HG02588 (cell line): ENCODE measurements around the gene KCNIP4.

Source experiments
- ATAC-seq: cut with Tn5 transposase; IDR thresholded peaks from one replicate; pipeline ENCODE4 v1.9.1; 2021; ENCODE audit warnings: mild to moderate bottlenecking, moderate library complexity; ENCODE audit not compliant: unreplicated experiment

The KCNIP4 gene

DNA sequence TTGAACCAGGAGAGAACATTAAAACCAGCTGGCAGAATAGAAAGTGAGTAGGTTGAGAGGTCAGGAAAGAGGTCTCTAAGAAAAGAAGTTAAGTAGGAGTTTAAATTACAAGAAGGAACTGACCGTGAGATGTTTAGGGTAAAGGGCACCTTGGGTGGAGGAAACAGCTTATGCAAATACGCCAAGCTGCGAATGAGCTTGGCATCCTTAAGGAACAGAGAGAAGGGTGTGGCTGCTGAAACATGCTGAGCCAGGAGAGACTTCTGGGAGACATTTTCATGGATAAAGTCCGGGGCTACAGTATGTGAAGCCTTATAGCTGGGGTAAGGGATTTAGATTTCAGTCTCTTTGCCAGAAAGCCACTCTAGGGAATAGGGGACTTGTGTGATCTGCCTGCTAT lies 249.1 kb downstream of the KCNIP4 start:
- ATAC-seq, result no peak

DNA sequence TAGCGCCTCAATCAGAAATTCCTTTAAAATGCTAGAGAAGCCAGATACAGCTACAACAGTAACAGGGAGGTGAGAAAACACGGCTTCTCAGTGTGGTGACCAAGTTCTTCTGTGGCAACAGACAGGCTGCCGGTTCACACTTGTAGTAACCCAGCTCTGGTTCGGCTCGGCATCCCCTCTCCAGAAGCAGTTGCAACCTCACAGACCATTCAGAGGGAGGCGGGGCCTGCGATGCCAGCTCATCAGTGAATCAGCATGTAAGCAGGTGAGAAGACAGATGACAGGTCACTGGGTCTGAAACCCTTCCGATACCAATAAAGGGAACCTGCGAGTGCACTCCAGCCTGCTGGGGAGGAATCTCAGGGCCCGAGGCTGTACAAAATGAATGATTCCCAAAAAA lies 251.0 kb downstream of the KCNIP4 start:
- no peak for ATAC-seq

DNA sequence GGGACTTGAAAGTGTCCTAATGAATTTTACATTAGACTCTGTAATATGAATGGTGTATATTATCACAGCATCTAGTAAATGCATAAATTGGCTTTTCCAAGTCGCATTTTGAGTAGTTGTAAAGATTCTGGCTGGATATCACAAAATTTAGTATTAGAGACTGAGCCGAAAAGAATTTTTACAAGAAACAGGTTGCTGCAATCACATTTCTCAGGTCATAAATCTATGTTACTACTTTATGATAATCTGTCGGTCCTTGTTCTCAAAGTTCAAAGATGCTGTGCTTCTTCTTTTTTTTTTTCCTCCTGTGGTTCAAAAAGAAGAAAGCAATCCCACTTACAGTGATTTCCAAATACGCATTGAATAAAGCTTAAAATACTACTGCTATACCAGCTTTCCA lies 253.4 kb downstream of the KCNIP4 start:
- no peak for ATAC-seq

DNA sequence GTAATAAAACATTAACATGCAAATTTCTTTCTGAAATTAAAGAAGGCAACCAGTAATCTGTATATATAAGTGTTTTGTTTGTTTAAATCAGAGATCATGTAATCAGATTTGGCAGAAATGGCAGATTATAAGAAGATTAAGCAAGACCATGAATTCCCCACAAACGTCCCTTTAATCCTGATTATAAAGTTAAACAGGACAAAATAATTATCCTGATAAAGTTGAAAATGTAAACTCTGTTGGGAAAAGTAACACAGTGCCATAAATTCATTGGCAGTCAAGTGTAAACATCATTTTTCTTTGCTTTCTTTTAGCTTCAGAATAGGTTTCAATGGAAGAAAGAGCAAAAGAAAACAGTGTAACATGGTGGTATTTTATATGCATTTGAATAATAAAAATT lies 256.3 kb downstream of the KCNIP4 start:
- no peak for ATAC-seq

DNA sequence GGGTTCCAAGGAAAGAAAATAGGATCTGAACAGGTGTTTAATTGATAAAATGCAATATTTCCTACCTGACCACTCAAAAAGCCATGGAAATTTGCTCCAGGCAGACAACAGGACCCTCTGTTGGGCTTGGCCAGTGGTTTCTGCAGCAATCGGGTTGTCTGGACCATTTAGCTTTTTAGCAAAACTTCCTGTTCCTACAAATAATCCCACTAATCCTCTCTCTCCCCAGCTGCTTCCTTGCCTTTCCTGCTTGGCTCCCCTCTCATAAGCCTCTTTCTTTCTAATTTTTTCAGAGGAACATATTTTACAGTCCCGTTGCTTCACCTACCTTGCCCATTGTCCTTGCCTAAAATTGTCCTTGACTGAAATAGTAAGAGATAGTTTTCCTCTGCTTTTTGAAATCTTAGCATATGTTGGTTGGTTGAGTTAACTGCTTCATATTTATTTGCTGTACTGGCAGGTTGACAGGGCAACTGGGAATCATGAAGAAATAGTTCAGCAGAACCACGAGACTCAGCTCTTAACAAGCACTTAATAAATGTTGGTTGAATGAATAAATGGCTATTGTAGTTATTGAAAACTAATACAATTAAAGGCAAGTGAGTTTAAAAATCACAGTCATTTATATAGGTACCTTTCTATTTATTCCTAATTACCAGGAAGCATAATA lies 259.8 kb downstream of the KCNIP4 start:
- ATAC-seq, result no peak

DNA sequence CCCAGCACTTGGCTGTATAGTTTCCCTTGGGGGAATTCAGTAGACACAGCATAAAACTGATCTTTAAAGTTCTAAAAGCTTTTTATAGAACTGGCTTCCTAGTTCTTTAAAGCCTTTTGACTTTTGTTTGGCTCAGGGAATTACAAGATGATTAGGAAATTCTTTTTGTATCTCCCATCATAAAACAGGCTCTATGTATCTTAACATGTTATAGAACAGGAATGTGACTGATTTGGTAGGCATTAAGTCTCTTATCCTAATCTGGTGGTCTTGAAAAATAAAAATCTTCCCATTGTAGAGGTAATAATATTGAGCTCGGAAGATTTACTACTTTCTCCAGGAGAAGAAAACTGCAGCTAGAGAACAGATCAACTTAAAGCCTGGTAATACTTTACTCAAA lies 262.7 kb downstream of the KCNIP4 start:
- ATAC-seq, result no peak

DNA sequence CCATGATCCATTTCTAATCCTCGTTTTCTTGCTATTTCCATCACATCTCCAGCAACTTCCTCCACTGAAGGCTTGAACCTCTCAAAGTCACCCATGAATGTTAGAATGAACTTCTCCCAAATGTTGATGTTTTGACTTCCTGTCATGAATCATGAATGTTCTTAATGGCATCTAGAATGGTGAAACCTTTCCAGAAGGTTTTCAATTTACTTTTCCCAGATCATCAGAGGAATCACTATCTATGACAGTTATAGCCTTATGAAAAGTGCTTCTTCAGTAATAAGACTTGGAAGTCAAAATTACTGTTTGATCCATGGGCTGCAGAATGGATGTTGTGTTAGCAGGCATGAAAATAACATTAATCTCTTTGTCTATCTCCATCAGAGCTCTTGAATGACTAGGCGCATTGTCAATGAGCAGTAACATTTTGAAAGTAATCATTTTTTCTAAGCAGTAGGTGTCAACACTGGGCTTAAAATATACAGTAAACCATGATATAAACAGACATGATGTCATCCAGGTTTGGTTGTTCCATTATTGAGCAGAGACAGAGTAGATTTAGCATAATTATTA lies 268.2 kb downstream of the KCNIP4 start:
- no peak for ATAC-seq

DNA sequence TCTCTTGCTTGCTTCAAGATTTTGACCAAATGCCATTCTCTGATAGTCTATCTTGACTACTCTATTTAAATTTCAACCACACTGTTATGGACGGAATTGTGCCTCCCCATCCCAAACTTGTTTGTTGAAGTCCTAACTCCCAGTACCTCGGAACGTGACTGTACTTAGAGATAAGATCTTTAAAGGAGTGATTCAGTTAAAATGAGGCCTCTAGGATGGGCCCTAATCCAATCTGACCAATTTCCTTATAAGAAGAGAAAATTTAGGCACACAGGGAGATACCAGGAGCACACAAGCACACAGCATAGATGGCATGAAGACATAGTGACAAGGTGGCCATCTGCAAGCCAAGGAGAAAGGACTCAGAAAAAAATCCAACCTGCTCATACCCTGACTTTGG lies 269.9 kb downstream of the KCNIP4 start:
- ATAC-seq, result no peak

DNA sequence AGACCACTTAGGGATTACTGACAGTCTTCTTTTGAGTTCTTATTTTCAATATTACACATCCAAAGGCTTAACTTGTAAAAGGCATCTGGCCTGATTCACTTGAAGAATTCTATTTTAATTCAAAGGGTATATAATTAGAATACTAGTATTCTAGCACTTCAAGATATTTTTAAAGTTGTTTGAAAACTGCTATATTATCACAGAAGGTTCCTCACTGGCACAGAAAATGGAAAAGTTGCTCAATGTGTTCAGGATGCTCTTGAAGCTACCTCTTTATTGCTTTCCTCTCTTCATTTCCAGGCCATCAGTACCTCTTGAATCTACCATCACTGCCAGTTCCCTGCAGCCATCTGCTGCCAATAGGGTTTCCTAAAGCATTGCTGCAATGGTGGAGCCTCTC lies 271.4 kb downstream of the KCNIP4 start:
- no peak for ATAC-seq

DNA sequence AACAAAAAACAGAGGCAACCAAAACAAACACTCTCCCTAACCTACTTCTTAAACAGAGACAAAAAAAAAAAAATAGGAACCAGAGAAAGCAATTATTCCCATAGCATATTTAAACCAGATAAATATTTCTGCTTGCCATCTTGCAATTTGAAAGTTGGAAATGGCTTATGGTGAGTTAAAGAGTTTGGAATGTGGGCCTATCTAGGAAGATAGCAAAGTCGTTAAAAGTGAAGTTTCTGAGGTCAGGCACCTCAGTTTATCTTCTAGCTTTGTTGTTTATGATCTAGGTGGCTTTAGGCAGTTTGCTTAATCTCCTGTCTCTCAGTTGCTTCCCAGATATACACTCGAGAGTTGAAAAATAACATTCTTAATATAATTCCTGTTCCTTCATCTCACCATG lies 284.2 kb downstream of the KCNIP4 start:
- ATAC-seq, result no peak

DNA sequence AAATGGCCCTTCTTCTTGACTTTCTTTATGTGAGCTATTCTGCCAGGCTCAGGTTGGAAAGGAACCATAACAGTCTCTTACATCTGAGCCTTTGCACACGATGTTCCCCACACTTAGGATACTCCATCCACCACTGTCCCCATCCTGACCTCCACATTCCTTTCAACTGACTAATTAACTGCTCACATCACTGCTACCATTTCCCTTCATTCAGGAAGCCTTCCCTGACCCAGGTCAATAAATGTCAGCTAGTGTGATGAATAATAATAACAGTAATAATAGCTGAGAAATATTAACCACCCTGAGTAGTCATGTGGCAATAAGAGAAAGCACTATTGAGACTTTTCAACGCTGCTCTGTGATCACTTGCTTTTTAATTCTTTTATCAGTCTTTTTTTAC lies 291.7 kb downstream of the KCNIP4 start:
- ATAC-seq, result no peak

DNA sequence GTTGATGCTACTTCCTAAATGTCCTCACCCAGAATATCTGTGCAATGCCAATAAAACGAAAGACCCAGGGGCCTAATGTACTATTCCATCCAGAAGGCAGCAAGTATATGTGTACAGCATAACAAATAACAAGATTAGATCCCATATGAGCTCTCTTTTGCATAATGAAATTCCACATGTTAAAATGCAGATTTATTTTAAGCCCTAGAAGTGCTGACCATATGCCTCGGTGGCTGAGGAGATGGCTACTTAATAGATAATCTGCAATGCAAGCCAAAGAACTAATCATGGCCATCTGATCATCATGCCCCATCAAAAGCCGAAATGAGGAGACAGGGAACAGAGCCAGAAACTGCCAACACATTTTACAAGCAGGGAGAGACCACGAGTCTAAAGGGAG lies 293.5 kb downstream of the KCNIP4 start:
- ATAC-seq, result no peak

DNA sequence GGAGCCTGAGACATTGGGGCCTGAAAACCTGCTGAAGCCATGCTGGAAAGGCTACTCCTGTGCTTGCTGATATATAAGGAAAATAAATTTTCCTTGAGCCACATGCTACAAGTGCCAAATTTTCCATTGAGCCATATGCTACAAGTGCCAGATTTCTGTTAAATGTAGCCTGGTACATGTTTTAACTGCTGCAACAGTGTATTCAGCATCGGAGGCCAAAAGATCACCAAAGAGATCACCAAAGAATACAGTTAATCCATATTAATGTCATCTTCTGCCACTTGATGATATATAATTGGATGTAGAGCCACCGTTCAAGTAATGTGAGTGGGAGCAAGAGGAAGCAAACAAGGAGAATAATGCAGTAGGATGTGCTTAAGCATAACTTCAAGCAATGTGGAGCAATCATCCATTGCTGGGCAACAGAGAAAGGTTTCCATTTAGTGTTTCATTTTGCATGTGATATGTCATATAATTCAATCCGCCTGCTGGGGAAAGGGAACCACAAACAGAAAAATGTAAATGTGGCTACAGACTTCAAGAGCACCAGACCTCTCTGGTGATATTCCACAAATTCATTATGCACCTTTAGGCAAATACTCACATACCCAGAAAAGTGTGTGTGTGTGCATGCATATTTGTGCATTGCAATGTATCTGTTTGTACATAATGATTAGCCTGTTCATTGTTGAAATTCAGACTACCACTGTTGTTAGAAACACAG lies 295.9 kb downstream of the KCNIP4 start:
- ATAC-seq, result no peak

DNA sequence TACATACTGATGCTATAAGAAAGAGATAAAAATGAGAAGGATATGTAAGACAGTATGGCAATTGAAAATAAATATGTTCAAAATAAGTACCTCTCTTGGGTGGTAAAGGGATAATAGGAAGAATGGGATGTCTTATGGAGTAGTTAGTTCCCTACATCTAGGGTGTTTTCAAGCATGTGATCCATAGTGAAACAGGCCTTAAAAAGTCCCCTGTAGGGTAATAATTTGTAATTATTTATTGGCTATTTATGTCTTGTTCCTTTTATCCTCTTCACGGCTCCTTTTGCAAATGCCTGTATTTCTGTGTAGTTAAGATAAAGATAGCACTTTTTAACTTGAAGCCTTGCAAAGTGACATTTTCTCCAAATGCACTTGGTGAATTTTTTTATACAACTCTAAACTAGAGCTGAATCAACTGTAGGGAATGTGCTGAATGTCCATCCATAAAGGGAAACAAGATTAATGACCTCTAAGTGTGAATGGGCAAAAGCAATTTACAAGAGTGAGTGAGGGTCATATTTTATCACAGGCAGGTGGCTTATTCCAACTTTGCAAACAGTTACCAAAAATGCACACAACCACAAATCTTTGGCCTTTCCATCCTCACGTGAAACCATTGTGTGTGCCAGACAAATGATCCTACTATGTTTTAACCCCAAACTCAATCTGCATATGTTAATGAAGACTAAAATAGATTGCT lies 299.0 kb downstream of the KCNIP4 start:
- ATAC-seq, result no peak

DNA sequence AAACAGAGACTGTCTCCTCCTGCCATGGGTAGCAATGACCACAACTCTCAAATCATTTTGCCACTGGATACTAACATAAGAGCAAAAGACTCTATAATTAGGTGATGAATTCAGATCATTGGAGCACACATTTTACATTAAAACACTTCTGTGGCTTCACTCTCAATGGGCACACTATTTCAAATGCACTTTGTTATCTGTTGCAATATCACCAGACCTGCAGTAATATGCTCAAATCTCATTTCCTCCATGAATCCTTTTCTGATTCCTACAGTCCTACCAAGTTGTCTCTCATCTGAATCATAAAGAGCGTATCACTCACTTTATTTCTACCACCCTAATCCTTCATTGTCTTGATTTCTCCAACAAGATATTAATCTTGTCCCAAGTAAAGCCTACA lies 302.8 kb downstream of the KCNIP4 start:
- ATAC-seq, result no peak

DNA sequence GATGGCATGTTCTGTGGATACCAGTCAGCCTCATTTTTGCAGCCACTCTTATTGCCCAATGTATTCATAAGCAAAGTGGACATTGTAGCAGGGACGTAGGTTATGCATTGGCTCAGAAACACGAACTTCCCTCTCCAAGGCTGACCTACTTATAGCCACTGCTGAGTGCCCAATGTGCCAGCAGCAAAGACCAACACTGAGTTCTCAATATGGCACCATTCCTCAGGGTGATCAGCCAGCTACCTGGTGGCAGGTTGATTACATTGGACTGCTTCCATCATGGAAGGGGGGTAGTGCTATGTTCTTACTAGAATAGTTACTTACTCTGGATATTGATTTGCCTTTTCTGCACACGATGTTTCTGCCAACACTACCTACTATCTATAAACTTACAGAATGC lies 306.9 kb downstream of the KCNIP4 start:
- ATAC-seq, result no peak

DNA sequence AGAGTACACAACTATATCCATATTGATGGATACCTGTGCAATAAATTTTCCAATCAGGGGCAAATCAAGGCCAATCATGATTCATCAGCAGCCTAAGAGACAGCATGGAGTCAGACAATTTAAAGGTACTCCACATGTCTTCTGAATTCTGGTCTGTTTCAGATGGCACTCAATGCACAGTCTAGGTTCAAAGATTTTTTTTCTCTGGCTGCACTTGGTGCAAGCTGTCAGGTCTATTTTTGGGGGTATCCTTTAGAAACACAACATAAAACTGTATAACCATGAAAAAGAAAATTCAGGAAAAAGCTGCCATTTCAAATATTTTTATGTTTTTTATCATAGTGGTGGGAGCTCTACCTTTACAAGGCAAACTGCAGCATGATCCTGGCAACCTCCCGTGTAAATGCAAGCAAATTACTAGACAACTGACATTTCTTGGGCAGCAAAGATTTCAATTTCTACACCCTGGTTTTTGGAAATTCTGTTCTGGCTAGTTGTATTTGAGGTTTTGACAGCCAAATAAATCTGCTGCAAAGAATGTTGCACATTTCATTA lies 310.3 kb downstream of the KCNIP4 start:
- no peak for ATAC-seq

DNA sequence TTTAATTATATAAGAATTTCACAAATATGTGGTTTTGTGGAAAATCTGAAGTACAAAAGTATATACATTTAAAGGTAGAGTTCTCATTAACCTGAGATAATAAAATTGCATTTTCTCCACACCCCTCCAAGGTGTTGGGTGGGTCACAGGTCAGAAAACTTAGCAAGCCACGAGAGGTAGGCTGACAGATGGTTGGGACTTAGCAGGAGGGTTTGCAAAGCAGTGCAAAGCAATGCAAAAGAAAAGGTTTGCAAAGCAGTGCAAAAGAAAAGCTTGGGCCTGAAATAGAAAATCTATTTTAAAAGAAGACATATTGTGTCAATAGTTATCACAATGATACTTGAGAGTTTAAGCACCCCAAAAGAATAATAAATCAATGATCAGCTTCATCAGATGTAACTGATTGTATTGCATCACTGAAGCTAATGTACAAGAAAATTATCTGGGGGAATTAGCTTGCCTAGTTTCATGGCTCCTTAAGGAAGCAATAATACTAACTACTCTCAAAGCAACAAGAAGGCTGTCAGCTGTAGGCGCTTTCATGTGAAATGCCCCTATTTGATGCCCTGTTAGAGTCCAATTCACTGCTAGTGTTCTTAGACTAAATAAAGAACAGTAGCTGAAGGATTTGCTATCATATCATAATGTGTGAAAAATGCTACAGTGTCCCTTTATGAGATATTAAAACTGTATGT lies 319.5 kb downstream of the KCNIP4 start:
- ATAC-seq, result no peak

DNA sequence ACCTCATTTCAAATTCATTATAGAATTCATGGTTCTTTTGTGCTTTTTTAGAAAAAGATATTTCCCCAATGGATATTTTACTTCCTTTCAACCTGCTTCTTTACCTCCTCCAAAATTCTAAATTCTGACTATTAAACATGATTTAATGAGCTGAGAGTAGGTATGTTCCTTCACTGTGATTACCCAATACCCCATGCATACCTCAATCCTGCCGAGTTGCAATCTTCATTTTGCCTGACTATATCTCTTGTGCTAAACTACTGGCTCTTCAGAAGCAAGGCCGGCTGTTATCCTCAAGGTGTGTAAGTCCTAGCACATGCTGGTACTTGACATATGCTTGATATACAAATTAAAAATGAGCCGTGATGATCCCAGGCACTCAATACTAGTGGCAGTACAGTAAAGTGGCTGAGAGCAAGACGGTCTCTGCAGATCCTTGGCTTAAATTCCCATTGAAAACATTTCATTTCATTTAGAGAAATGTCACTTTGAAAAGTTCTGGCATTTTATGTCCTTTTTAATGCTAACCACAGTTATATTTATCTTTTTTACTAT lies 320.4 kb downstream of the KCNIP4 start:
- ATAC-seq, result no peak

DNA sequence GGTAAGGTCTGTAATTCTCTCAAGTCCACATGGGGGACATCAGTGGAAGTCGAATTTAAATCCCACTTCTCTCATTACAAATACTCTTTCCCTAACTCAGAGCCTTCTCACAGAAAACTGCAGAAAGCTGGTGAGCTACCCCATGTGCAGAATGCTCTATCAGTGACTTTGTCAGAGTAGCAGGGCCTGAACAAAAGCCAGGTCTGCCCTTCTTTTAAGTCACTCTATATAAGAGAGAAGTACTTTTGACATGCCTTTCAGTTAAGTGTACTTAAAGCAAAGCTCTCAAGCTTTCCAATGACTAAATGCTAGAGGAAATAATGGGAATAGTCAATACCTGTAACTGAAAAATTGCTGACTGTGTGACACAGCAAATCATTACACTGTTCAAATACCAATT lies 323.1 kb downstream of the KCNIP4 start:
- ATAC-seq, result no peak

DNA sequence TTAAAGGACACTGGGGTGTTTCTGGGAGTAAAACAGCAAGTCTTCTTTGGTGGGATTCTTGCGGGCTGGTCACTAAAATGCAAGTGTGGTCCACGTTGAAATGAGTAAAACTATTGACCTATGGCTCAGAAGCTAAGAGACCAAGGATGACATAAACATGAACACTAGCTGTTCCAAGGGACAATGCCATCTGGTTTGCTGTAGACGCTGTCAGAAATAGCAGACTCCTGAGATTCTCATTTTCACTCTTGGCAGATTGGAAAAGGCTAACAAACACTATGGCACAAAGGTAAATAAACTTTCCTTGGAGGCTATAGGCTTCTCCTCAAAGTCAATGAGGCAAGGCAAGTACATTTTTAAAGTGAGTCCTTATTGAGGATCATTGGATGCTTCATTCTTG lies 343.6 kb downstream of the KCNIP4 start:
- no peak for ATAC-seq
